ENCODE data around the gene DBF4B. TPM values are rescaled to one million over a fixed set of nuclear protein-coding genes. Genes with fewer than 3 reads are reported as not detected.
A peak's percentile ranks its signal among the peaks of the same experiment; 100 is the strongest.

DBF4B gene
- total and polyA plus RNA-seq, 9 donors, result 4.1 to 11.3 (median 7.8) TPM

DNA sequence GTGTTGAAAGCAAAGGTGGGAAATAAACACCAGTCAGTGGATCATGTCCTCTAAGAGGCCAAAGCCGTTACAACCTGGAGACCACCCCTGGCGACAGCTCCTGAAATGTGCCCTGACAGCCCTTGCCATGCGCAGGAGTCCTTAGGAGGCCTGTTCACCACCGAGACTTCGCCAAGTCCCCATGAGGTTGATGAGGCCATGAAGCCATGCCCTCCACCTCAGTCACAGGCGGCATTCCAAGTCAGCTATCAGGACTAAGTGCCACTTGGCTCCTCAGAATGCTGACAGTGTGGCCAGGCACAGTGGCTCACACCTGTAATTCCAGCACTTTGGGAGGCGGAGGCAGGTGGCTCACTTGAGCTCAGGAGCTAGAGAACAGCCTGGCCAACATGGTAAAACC is 77.5 kb downstream of the DBF4B start:
- Histone ChIP-seq H3K27ac (ENCODE audit: low read length) (no peak overlapping the region), H3K4me1 (ENCODE audit: control insufficient read depth, insufficient read depth, low read length) (peaks cover 48% of the 10 kb centered on the region), H3K36me3 (ENCODE audit: control insufficient read depth, insufficient read depth, low read length) (no peaks in the 10 kb centered on the region), H3K9me3 (replicated peaks; ENCODE audit: control insufficient read depth, low read depth, low read length) (no peaks in the 10 kb centered on the region), H3K27me3 (ENCODE audit: control insufficient read depth, insufficient read depth, low read length) (no peaks in the 10 kb centered on the region), H3K4me3 (ENCODE audit: low read length) (no peak overlapping the region)
- DNase-seq, result no peak
- WGBS (ENCODE audit: insufficient coverage), result 88% methylated on average over 7 of the region's 7 CpGs

DNA sequence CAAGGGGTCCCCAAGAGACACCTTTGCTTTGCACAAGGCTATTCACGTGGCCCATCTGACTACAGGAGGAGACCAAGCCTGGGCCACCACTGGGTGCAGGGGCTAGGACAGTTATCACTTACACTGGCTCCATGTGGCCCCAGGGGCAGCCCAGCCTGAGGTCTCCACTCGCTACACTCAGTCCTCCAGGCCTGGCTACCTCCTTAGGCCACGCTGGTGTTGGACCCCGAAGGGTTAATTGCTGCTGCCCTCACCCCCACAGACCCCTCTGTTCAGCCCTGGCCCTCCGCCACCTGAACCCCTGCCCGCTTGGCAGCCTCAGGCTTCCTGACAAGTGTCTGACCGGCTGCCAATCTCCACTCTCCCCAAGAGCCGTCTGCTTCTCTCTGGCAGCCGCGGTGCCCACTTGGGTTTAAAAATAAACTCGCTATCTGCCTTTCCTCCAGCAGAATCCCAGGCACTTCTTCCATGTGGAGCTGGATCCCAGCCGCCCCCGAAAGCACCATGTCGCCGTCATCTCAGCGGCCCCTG is 78.2 kb downstream of the DBF4B start:
- Histone ChIP-seq H3K4me1 (ENCODE audit: control insufficient read depth, insufficient read depth, low read length) (peaks cover 42% of the 10 kb centered on the region), H3K27me3 (ENCODE audit: control insufficient read depth, insufficient read depth, low read length) (no peaks in the 10 kb centered on the region), H3K4me3 (ENCODE audit: low read length) (no peak overlapping the region), H3K36me3 (ENCODE audit: control insufficient read depth, insufficient read depth, low read length) (no peaks in the 10 kb centered on the region), H3K9me3 (replicated peaks; ENCODE audit: control insufficient read depth, low read depth, low read length) (no peaks in the 10 kb centered on the region), H3K27ac (ENCODE audit: low read length) (peak overlapping the region; percentile 35)
- WGBS (ENCODE audit: insufficient coverage), result 42% methylated on average over 15 of the region's 16 CpGs
- peak; percentile 61 for DNase-seq

DNA sequence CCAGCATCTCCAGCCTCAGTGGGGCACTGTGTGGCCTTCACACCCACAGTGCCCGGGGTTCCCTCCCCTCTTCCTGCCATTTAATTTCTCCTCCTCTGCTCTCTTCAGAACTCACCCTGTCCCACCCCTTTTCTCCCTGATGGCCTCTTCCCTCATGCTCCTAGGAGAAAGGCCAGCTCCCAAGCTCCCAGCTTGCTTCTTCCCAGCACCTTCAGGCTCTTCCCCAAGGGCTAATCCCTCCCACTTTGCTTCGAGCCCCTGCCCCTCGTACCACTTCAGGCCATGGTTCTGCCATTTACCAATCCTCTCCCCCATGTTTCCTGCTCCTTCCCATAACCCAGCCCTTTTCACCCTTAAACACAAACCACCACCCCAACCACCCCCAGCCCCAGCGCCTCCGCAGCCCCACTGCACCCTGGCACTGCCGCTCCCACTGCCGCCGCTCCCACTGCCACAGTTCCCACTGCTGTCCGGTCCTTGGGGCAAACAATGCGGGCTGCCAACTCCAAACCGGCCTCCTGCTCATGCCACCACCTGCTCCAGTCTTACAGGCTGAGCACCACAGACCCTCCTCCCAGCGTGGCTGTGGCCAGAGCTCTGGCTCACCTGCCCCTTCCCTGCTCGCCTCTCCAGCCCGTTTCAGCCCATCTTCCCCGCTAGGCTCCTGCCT is 78.9 kb downstream of the DBF4B start:
- Histone ChIP-seq H3K36me3 (ENCODE audit: control insufficient read depth, insufficient read depth, low read length) (no peaks in the 10 kb centered on the region), H3K4me3 (ENCODE audit: low read length) (peak overlapping the region; percentile 0), H3K27ac (ENCODE audit: low read length) (peak overlapping the region; percentile 77), H3K4me1 (ENCODE audit: control insufficient read depth, insufficient read depth, low read length) (peaks cover 34% of the 10 kb centered on the region), H3K27me3 (ENCODE audit: control insufficient read depth, insufficient read depth, low read length) (no peaks in the 10 kb centered on the region), H3K9me3 (replicated peaks; ENCODE audit: control insufficient read depth, low read depth, low read length) (no peaks in the 10 kb centered on the region)
- no peak for DNase-seq
- WGBS (ENCODE audit: insufficient coverage), result 64% methylated on average over 15 of the region's 15 CpGs

DNA sequence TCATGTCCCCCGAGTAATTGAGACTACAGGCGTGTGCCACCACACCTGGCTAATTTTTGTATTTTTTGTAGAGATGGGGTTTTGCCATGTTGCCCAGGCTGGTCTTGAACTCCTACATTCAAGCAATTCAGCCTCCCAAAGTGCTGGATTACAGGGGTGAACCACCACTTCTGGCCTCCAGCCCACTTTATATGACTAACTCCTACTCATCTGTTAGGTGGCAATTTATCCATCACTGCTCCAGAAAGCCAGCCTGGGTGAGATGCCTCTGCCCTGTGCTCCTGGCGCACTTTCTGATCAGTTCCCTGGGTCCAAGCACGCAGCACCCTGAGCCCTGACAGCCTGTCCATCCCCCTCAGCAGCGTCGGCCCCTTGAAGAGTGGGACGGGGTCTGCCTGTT is 79.7 kb downstream of the DBF4B start:
- 95% methylated on average over 3 of the region's 7 CpGs for WGBS (ENCODE audit: insufficient coverage)
- no peaks in the 10 kb centered on the region for H3K9me3 ChIP-seq (replicated peaks; ENCODE audit: control insufficient read depth, low read depth, low read length)
- H3K4me3 ChIP-seq (ENCODE audit: low read length), result no peak overlapping the region
- H3K27ac ChIP-seq (ENCODE audit: low read length), result no peak overlapping the region
- H3K27me3 ChIP-seq (ENCODE audit: control insufficient read depth, insufficient read depth, low read length), result no peaks in the 10 kb centered on the region
- H3K36me3 ChIP-seq (ENCODE audit: control insufficient read depth, insufficient read depth, low read length), result no peaks in the 10 kb centered on the region
- DNase-seq, result no peak
- peaks cover 29% of the 10 kb centered on the region for H3K4me1 ChIP-seq (ENCODE audit: control insufficient read depth, insufficient read depth, low read length)

DNA sequence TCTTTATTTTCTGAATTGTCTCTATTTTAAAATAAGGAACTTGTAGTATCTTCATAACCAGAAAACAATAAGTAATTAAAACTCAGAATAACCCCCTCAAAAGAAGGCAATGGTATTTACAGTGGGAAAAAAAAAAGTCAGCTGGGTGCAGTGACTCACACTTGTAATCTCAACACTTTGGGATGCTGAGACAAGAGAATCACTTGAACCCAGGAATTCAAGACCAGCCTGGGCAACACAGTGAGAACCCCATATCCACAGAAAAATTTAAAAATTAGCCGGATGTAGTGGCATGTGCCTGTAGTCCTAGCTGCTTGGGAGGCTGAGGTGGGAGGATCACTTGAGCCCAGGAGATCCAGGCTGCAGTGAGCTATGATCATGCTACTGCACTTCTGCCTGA is 83.8 kb downstream of the DBF4B start:
- H3K36me3 ChIP-seq (ENCODE audit: control insufficient read depth, insufficient read depth, low read length), result peaks cover under 1% of the 10 kb centered on the region
- no CpG with 5 or more reads among the region's 1 CpG for WGBS (ENCODE audit: insufficient coverage)
- no peaks in the 10 kb centered on the region for H3K27me3 ChIP-seq (ENCODE audit: control insufficient read depth, insufficient read depth, low read length)
- H3K27ac ChIP-seq (ENCODE audit: low read length), result no peak overlapping the region
- no peaks in the 10 kb centered on the region for H3K9me3 ChIP-seq (replicated peaks; ENCODE audit: control insufficient read depth, low read depth, low read length)
- H3K4me3 ChIP-seq (ENCODE audit: low read length), result no peak overlapping the region
- H3K4me1 ChIP-seq (ENCODE audit: control insufficient read depth, insufficient read depth, low read length), result peaks cover 40% of the 10 kb centered on the region
- DNase-seq, result no peak

DNA sequence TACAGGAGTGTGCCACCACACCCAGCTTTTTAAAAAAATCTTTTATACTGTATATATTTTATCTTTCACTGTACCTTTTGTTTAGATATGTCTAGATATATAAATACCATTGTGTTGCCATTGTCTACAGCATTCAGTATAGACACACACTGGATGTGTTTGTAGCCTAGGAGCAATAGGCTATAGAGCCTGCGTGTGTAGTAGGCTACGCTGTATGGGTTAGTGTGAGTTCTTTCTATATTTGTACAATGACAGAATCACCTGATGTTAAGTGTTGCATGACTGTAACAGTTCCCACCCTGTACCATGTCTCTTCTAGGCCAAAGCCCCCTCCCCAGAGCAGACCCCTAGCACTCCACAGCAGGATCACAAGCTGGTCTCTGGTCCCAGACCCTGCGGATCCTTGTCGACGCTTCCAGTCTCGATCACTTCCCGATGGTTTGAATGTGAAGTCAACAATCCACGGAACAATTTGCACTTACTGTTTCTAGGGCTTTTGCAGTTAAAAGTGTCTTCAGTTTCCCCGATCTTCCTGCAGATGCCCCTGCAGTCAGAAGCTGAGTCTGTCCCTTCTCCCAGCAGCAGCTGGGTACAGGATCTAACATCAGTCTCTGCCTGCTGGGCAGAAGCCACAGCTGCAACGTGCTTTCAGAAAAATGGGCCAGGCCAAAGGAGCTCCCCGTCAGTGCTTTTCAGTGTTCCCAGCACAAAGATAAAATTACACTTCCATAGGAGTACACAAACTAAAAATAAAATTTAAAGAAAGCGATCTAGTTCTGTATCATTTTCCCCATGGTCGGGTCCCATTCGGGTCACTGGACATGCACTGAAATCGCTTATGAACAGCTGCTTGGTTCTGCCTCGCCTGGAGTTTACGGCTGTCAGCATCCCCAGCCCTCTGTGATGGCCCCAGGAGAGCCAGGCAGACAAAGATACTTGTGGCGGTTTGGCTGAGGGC is 85.7 kb downstream of the DBF4B start:
- DNase-seq, result peak; percentile 77

DNA sequence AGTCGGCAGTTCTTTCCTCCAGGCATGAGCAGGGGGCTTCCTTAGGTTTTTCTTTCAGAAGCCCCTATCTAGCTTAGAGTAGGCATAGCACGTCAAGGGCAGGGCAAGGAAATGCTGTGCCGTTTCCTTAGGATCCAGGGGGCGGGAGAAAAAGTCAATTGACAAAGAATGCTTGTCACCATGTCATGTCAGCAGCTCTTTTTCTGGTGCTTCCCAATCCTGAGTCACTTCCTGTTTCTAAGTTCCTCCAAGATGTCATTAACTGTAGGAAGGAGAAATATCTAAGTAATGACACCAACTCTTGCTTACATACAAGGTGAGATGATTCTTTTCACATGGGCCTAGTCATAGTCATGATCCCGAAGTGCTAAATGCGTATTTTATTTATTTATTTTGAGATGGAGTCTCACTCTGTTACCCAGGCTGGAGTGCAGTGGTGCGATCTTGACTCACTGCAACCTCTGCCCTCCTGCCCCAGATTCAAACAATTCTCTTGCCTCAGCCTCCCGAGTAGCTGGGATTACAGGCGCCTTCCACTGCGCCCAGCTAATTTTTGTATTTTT is 86.5 kb downstream of the DBF4B start:
- peaks cover 13% of the 10 kb centered on the region for H3K36me3 ChIP-seq (ENCODE audit: control insufficient read depth, insufficient read depth, low read length)
- DNase-seq, result peak; percentile 74
- peaks cover 28% of the 10 kb centered on the region for H3K4me1 ChIP-seq (ENCODE audit: control insufficient read depth, insufficient read depth, low read length)
- peak overlapping the region; percentile 85 for H3K27ac ChIP-seq (ENCODE audit: low read length)
- H3K9me3 ChIP-seq (replicated peaks; ENCODE audit: control insufficient read depth, low read depth, low read length), result no peaks in the 10 kb centered on the region
- no peaks in the 10 kb centered on the region for H3K27me3 ChIP-seq (ENCODE audit: control insufficient read depth, insufficient read depth, low read length)
- 84% methylated on average over 4 of the region's 10 CpGs for WGBS (ENCODE audit: insufficient coverage)
- H3K4me3 ChIP-seq (ENCODE audit: low read length), result no peak overlapping the region

More for the DNA sequence above, 85.7 kb downstream of the DBF4B start:
- no peak overlapping the region for H3K4me3 ChIP-seq (ENCODE audit: low read length)
- H3K36me3 ChIP-seq (ENCODE audit: control insufficient read depth, insufficient read depth, low read length), result peaks cover 9% of the 10 kb centered on the region
- H3K27me3 ChIP-seq (ENCODE audit: control insufficient read depth, insufficient read depth, low read length), result no peaks in the 10 kb centered on the region
- H3K9me3 ChIP-seq (replicated peaks; ENCODE audit: control insufficient read depth, low read depth, low read length), result no peaks in the 10 kb centered on the region
- WGBS (ENCODE audit: insufficient coverage), result 19% methylated on average over 12 of the region's 18 CpGs
- peaks cover 28% of the 10 kb centered on the region for H3K4me1 ChIP-seq (ENCODE audit: control insufficient read depth, insufficient read depth, low read length)
- peak overlapping the region; percentile 85 for H3K27ac ChIP-seq (ENCODE audit: low read length)

DNA sequence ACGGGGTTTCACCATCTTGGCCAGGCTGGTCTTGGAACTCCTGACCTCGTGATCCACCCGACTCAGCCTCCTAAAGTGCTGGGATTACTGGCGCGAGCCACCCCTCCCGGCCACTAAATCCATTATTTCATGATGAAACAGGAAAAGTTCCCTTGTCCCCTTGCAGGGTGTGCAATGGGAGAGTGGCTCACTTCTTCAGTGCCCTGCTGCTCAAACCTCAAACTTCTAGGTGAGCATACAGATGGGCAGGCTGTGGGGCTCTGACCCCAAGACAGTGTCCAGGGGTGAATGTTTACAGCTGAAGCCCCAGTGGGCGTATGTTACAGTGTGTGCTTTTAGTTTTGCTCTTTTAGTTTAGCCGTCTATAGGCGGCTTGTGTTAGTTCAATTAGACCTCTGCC is 87.0 kb downstream of the DBF4B start:
- Histone ChIP-seq H3K4me3 (ENCODE audit: low read length) (no peak overlapping the region), H3K4me1 (ENCODE audit: control insufficient read depth, insufficient read depth, low read length) (peaks cover 28% of the 10 kb centered on the region), H3K36me3 (ENCODE audit: control insufficient read depth, insufficient read depth, low read length) (peaks cover 13% of the 10 kb centered on the region), H3K9me3 (replicated peaks; ENCODE audit: control insufficient read depth, low read depth, low read length) (no peaks in the 10 kb centered on the region), H3K27ac (ENCODE audit: low read length) (peak overlapping the region; percentile 85), H3K27me3 (ENCODE audit: control insufficient read depth, insufficient read depth, low read length) (no peaks in the 10 kb centered on the region)
- 46% methylated on average over 4 of the region's 9 CpGs for WGBS (ENCODE audit: insufficient coverage)
- DNase-seq, result no peak

DNA sequence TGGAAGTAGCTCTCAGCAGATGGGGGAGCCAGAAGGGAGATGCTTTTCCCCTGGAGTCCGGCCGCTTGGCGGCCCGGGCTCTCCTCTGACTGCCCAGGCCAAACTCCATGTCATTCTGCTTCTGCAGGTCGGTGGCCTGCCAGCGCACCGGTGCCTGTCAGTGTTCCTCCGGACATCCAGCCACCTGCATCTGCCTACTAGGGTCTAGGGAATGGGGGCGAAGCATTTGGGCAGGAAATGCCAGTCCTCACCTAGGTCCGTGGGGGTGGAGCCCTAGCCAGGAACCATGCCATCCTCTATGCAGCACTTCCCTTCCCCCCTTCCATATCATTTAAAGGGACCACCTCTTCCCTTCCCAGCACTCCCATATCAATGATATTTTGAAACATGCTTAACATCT is 87.5 kb downstream of the DBF4B start:
- DNase-seq, result no peak
- 64% methylated on average over 8 of the region's 10 CpGs for WGBS (ENCODE audit: insufficient coverage)
- H3K27ac ChIP-seq (ENCODE audit: low read length), result peak overlapping the region; percentile 85
- peaks cover 28% of the 10 kb centered on the region for H3K4me1 ChIP-seq (ENCODE audit: control insufficient read depth, insufficient read depth, low read length)
- H3K9me3 ChIP-seq (replicated peaks; ENCODE audit: control insufficient read depth, low read depth, low read length), result no peaks in the 10 kb centered on the region
- peaks cover 16% of the 10 kb centered on the region for H3K36me3 ChIP-seq (ENCODE audit: control insufficient read depth, insufficient read depth, low read length)
- H3K4me3 ChIP-seq (ENCODE audit: low read length), result no peak overlapping the region
- H3K27me3 ChIP-seq (ENCODE audit: control insufficient read depth, insufficient read depth, low read length), result no peaks in the 10 kb centered on the region

GRCh38 chr17:44796731-44797130 is 88.3 kb downstream of the DBF4B start:
- Histone ChIP-seq H3K27ac (ENCODE audit: low read length) (no peak overlapping the region), H3K9me3 (replicated peaks; ENCODE audit: control insufficient read depth, low read depth, low read length) (no peaks in the 10 kb centered on the region), H3K27me3 (ENCODE audit: control insufficient read depth, insufficient read depth, low read length) (no peaks in the 10 kb centered on the region), H3K36me3 (ENCODE audit: control insufficient read depth, insufficient read depth, low read length) (peaks cover 16% of the 10 kb centered on the region), H3K4me3 (ENCODE audit: low read length) (no peak overlapping the region), H3K4me1 (ENCODE audit: control insufficient read depth, insufficient read depth, low read length) (peaks cover 28% of the 10 kb centered on the region)
- no peak for DNase-seq
- 90% methylated on average over 2 of the region's 9 CpGs for WGBS (ENCODE audit: insufficient coverage)

Data from muscle of leg (tissue), 11 donors.